GM12865 (cell line): ENCODE results near the gene OGDH.

Source experiments
- DNase-seq: peaks from one replicate; pipeline ENCODE4 v3.0.0; 2010; ENCODE audit warnings: low read depth
- H3K4me3 ChIP-seq: 2 replicates; pipeline ENCODE4 v1.5.1; 2011; ENCODE audit warnings: mild to moderate bottlenecking, low read depth, low read length, control low read depth
- CTCF ChIP-seq: IDR thresholded peaks from 2 replicates; pipeline ENCODE4 v1.5.1; 2011; ENCODE audit warnings: low read length, control low read depth, low read depth, inconsistent platforms; ENCODE audit not compliant: insufficient read depth; ENCODE audit errors: missing control alignments

Gene OGDH

DNA sequence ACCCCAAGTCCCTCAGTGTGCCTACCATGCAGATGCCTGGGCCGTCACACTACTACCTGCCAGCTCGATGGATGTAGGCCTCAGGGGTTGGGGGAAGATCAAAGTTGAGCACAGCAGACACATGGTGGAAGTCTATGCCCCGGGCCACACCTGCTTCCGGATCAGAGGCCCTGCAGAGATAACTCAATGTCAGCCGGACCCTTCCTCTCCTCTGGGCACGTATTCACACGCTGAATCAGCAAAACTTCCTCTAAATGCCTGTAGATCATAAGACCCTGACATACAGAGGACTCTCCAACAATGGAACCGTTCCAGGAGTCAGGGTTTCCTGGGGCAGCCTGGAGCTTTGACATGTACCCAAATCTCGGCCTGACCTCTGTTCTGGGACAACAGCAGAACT lies 36.5 kb upstream of the OGDH start:
- no peak for DNase-seq
- TF ChIP-seq CTCF = no peak
- no peak overlapping the region for H3K4me3 ChIP-seq

- TF ChIP-seq CTCF = no peak
- DNase-seq = no peak
- peak overlapping the region; percentile 84 for H3K4me3 ChIP-seq
These were observed 33.7 kb upstream of the OGDH start for GRCh38 chr7:44572771-44573170.

GRCh38 chr7:44573464-44574286 lies 32.8 kb upstream of the OGDH start, which contains the start of gene DDX56:
TSS of gene DDX56 (minus strand) at chr7:44573908. CDS start at chr7:44573895, 13 bp downstream.
- H3K4me3 ChIP-seq = peak within 1 kb of the TSS; percentile 84
- DNase-seq = peak; percentile 97
- TF ChIP-seq CTCF = no peak

- no peak for TF ChIP-seq CTCF
- H3K4me3 ChIP-seq = peak overlapping the region; percentile 84
- no peak for DNase-seq
These were observed 32.0 kb upstream of the OGDH start for GRCh38 chr7:44574287-44574872.

DNA sequence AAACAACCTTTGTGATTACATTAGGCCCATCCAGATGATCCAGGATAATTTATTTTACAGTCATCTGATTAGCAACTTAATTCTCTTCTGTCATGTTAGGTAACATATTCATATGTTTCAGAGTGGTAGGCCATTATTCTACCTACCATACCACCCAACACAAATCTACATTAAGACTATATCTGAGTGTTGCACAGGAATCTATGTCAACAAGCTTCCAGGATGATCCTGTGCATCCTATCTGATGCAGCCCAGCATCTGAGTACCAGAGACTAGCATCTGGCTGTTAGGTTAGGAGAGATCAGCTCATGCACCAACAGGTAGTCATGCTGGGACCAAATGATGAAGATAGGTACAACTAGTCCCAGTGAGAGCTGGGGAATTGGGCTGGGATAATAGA lies 31.4 kb upstream of the OGDH start:
- no peak for DNase-seq
- H3K4me3 ChIP-seq = no peak overlapping the region; the same call in 1 of the 2 replicates
- TF ChIP-seq CTCF = no peak

DNA sequence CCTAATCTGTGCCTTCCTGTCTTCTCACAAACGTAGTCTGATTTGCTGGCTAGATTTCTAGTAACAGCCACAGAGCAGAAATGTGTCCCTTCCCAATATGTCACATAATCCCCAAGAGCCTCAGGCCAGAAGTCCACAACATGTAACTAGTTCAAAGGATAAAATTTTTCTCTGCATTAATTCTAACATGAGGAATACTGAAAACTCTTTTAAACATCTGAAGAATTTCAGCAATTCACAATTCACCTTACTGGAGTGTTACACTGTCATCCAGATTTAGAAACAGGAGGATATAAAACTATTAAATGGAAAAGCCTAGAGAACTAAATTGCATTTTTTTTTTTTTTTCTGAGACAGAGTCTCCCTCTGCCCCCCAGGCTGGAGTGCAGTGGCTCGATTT lies 30.2 kb upstream of the OGDH start:
- TF ChIP-seq CTCF = no peak
- no peak for DNase-seq

More for the DNA sequence above, 30.2 kb upstream of the OGDH start:
- H3K4me3 ChIP-seq = no peak overlapping the region
